SK-N-SH treated with all-trans-retinoic acid at 6 μM for 48 hours (cell line): Measurements from ENCODE around the gene ZNF503.

Experiments used
- ATAC-seq: fragments of 200-7000 bp; cut with Tn5 transposase; 3 replicates; pipeline ENCODE4 v1.9.1; 2020; ENCODE audit warnings: mild to moderate bottlenecking, moderate library complexity
- ARNTL ChIP-seq: fragments of 450-650 bp; formaldehyde crosslinking; IDR thresholded peaks from 2 replicates; pipeline ENCODE4 v1.5.0; 2020; ENCODE audit warnings: low read depth, mild to moderate bottlenecking, moderate library complexity, borderline replicate concordance
- BACH2 ChIP-seq: fragments of 250-450 bp; sonication (Bioruptor Pico); IDR thresholded peaks from 2 replicates; pipeline ENCODE4 v1.9.0; 2021; ENCODE audit warnings: mild to moderate bottlenecking, borderline replicate concordance
- CREB5 ChIP-seq: fragments of 250-450 bp; sonication (Bioruptor Pico); IDR thresholded peaks from 2 replicates; pipeline ENCODE4 v1.5.1; 2020; ENCODE audit warnings: low read depth, mild to moderate bottlenecking, moderate library complexity
- CSDC2 ChIP-seq: fragments of 250-450 bp; sonication (Bioruptor Pico); IDR thresholded peaks from 2 replicates; pipeline ENCODE4 v1.5.0; 2020; ENCODE audit warnings: mild to moderate bottlenecking, moderate library complexity
- CSRNP3 ChIP-seq: fragments of 250-450 bp; sonication (Bioruptor Pico); IDR thresholded peaks from 2 replicates; pipeline ENCODE4 v1.5.1; 2021; ENCODE audit warnings: mild to moderate bottlenecking, moderate library complexity
- ESRRG ChIP-seq: fragments of 250-450 bp; sonication (Bioruptor Pico); IDR thresholded peaks from 2 replicates; pipeline ENCODE4 v1.6.1; 2021; ENCODE audit warnings: mild to moderate bottlenecking
- GLIS3 ChIP-seq: fragments of 250-450 bp; sonication (Bioruptor Pico); IDR thresholded peaks from 2 replicates; pipeline ENCODE4 v1.5.0; 2020; ENCODE audit warnings: mild to moderate bottlenecking, moderate library complexity
- ISL1 ChIP-seq: fragments of 250-450 bp; sonication (Bioruptor Pico); IDR thresholded peaks from 2 replicates; pipeline ENCODE4 v2.1.2; 2022; ENCODE audit warnings: mild to moderate bottlenecking, moderate library complexity
- OSR1 ChIP-seq: fragments of 250-450 bp; sonication (Bioruptor Pico); IDR thresholded peaks from 2 replicates; pipeline ENCODE4 v1.8.0; 2022; ENCODE audit warnings: moderate library complexity, mild to moderate bottlenecking, inconsistent platforms
- PATZ1 ChIP-seq: fragments of 250-450 bp; sonication (Bioruptor Pico); IDR thresholded peaks from 2 replicates; pipeline ENCODE4 v1.8.0; 2020; ENCODE audit warnings: mild to moderate bottlenecking, moderate library complexity, borderline replicate concordance
- POU6F1 ChIP-seq: fragments of 250-450 bp; sonication (Bioruptor Pico); IDR thresholded peaks from 2 replicates; pipeline ENCODE4 v1.8.0; 2021; ENCODE audit warnings: low read depth, mild to moderate bottlenecking, moderate library complexity, borderline replicate concordance
- PPARA ChIP-seq: fragments of 250-450 bp; sonication (Bioruptor Pico); IDR thresholded peaks from 2 replicates; pipeline ENCODE4 v1.5.0; 2020; ENCODE audit warnings: mild to moderate bottlenecking, borderline replicate concordance
- RARB ChIP-seq: fragments of 250-450 bp; sonication (Bioruptor Pico); IDR thresholded peaks from 2 replicates; pipeline ENCODE4 v1.8.0; 2021; ENCODE audit warnings: mild to moderate bottlenecking, moderate library complexity
- TCF4 ChIP-seq: fragments of 250-450 bp; sonication (Bioruptor Pico); IDR thresholded peaks from 2 replicates; pipeline ENCODE4 v1.8.0; 2021; ENCODE audit warnings: mild to moderate bottlenecking, moderate library complexity, borderline replicate concordance
- TOX ChIP-seq: fragments of 250-450 bp; sonication (Bioruptor Pico); IDR thresholded peaks from 2 replicates; pipeline ENCODE4 v1.8.0; 2021; ENCODE audit warnings: mild to moderate bottlenecking, moderate library complexity, borderline replicate concordance
- ZC3H10 ChIP-seq: fragments of 250-450 bp; sonication (Bioruptor Pico); IDR thresholded peaks from 2 replicates; pipeline ENCODE4 v1.5.1; 2021; ENCODE audit warnings: mild to moderate bottlenecking, moderate library complexity
- ZFP3 ChIP-seq: fragments of 250-450 bp; sonication (Bioruptor Pico); IDR thresholded peaks from 2 replicates; pipeline ENCODE4 v1.5.0; 2020; ENCODE audit warnings: mild to moderate bottlenecking, moderate library complexity
- ZNF565 ChIP-seq: fragments of 450-650 bp; formaldehyde crosslinking; conservative IDR thresholded peaks from 2 replicates; pipeline ENCODE4 v1.5.0; 2020; ENCODE audit warnings: low read depth, mild to moderate bottlenecking, moderate library complexity
- ZNF70 ChIP-seq: fragments of 450-650 bp; formaldehyde crosslinking; IDR thresholded peaks from 2 replicates; pipeline ENCODE4 v1.5.0; 2020; ENCODE audit warnings: mild to moderate bottlenecking, moderate library complexity

Gene ZNF503

GRCh38 chr10:75392744-75393143 lies 8.8 kb downstream of the ZNF503 start:
- no peak for ATAC-seq
- TF ChIP-seq ZFP3 (CRISPR knock-in tag) (no peak), ISL1 (CRISPR knock-in tag) (no peak)

GRCh38 chr10:75392271-75392670 lies 9.3 kb downstream of the ZNF503 start:
- TF ChIP-seq ZFP3 (CRISPR knock-in tag) (no peak), RARB (CRISPR knock-in tag) (no peak), OSR1 (CRISPR knock-in tag) (no peak), POU6F1 (CRISPR knock-in tag) (no peak), GLIS3 (CRISPR knock-in tag) (no peak), TCF4 (CRISPR knock-in tag) (no peak), CREB5 (CRISPR knock-in tag) (no peak), ZNF565 (CRISPR knock-in tag) (no peak), ARNTL (CRISPR knock-in tag) (no peak), TOX (CRISPR knock-in tag) (no peak), PATZ1 (no peak), CSRNP3 (CRISPR knock-in tag) (no peak), ZC3H10 (CRISPR knock-in tag) (no peak), ISL1 (CRISPR knock-in tag) (no peak), BACH2 (CRISPR knock-in tag) (no peak), PPARA (CRISPR knock-in tag) (no peak), ESRRG (CRISPR knock-in tag) (no peak), CSDC2 (CRISPR knock-in tag) (no peak)
- no peak for ATAC-seq

GRCh38 chr10:75390178-75390577 lies 11.4 kb downstream of the ZNF503 start:
- ATAC-seq, result no peak
- TF ChIP-seq ESRRG (CRISPR knock-in tag) (no peak), GLIS3 (CRISPR knock-in tag) (no peak), ZFP3 (CRISPR knock-in tag) (no peak), POU6F1 (CRISPR knock-in tag) (no peak), ARNTL (CRISPR knock-in tag) (no peak), CREB5 (CRISPR knock-in tag) (no peak), ISL1 (CRISPR knock-in tag) (no peak), CSDC2 (CRISPR knock-in tag) (no peak), TOX (CRISPR knock-in tag) (no peak), ZNF565 (CRISPR knock-in tag) (no peak), PPARA (CRISPR knock-in tag) (no peak), ZC3H10 (CRISPR knock-in tag) (no peak), BACH2 (CRISPR knock-in tag) (no peak), ZNF70 (CRISPR knock-in tag) (no peak), PATZ1 (no peak), TCF4 (CRISPR knock-in tag) (no peak)
